Mucosa of stomach (tissue), 1 donor: ENCODE results near the gene CRACR2B.

ENCODE experiments used
- H3K27me3 ChIP-seq: one replicate; pipeline ENCODE4 v1.7.0; 2013; ENCODE audit warnings: mild to moderate bottlenecking, low read length; ENCODE audit not compliant: control insufficient read depth, insufficient read depth
- H3K36me3 ChIP-seq: one replicate; pipeline ENCODE4 v1.7.0; 2013; ENCODE audit warnings: low read length; ENCODE audit not compliant: control insufficient read depth, insufficient read depth
- H3K4me1 ChIP-seq: one replicate; pipeline ENCODE4 v1.7.0; 2013; ENCODE audit warnings: mild to moderate bottlenecking, low read length; ENCODE audit not compliant: control insufficient read depth, insufficient read depth
- H3K4me3 ChIP-seq: one replicate; pipeline ENCODE4 v1.7.0; 2013; ENCODE audit warnings: low read length
- H3K9ac ChIP-seq: one replicate; pipeline ENCODE4 v1.7.0; 2013; ENCODE audit warnings: mild to moderate bottlenecking, low read length, moderate library complexity
- H3K9me3 ChIP-seq: one replicate; pipeline ENCODE4 v1.7.0; 2013; ENCODE audit warnings: mild to moderate bottlenecking, low read length, moderate library complexity; ENCODE audit not compliant: control insufficient read depth
- donor health status: Pancreatic carcinoma.

The CRACR2B gene

GRCh38 chr11:798093-798713 is 29.5 kb upstream of the CRACR2B start, which contains the start of gene SLC25A22:
TSS of gene SLC25A22 (minus strand) at chr11:798281. CDS start at chr11:795006, 3,275 bp downstream.
- Histone ChIP-seq H3K36me3 (no peaks in the 10 kb centered on the region), H3K9me3 (no peaks in the 10 kb centered on the region), H3K4me3 (peak within 1 kb of the TSS; percentile 35), H3K9ac (peak within 1 kb of the TSS; percentile 65), H3K27me3 (no peaks in the 10 kb centered on the region), H3K4me1 (peaks cover 29% of the 10 kb centered on the region)

- no peaks in the 10 kb centered on the region for H3K9me3 ChIP-seq
- peaks cover 41% of the 10 kb centered on the region for H3K4me1 ChIP-seq
- no peak overlapping the region for H3K4me3 ChIP-seq
- H3K36me3 ChIP-seq, result no peaks in the 10 kb centered on the region
- H3K9ac ChIP-seq, result no peak overlapping the region
- no peaks in the 10 kb centered on the region for H3K27me3 ChIP-seq
Observed at GRCh38 chr11:799641-800316, 27.9 kb upstream of the CRACR2B start.

GRCh38 chr11:800473-800872 is 27.2 kb upstream of the CRACR2B start:
- Histone ChIP-seq H3K27me3 (no peaks in the 10 kb centered on the region), H3K4me1 (peaks cover 34% of the 10 kb centered on the region), H3K9me3 (no peaks in the 10 kb centered on the region), H3K36me3 (no peaks in the 10 kb centered on the region), H3K4me3 (no peak overlapping the region), H3K9ac (no peak overlapping the region)

GRCh38 chr11:801097-801780 is 26.5 kb upstream of the CRACR2B start:
- no peaks in the 10 kb centered on the region for H3K36me3 ChIP-seq
- H3K27me3 ChIP-seq, result no peaks in the 10 kb centered on the region
- H3K9ac ChIP-seq, result no peak overlapping the region
- no peaks in the 10 kb centered on the region for H3K9me3 ChIP-seq
- H3K4me3 ChIP-seq, result no peak overlapping the region
- peaks cover 30% of the 10 kb centered on the region for H3K4me1 ChIP-seq

GRCh38 chr11:802018-802617 is 25.6 kb upstream of the CRACR2B start:
- peaks cover 22% of the 10 kb centered on the region for H3K4me1 ChIP-seq

GRCh38 chr11:802693-803466 is 24.8 kb upstream of the CRACR2B start:
- Histone ChIP-seq H3K27me3 (no peaks in the 10 kb centered on the region), H3K4me1 (peaks cover 16% of the 10 kb centered on the region), H3K36me3 (no peaks in the 10 kb centered on the region), H3K9ac (no peak overlapping the region), H3K9me3 (no peaks in the 10 kb centered on the region), H3K4me3 (no peak overlapping the region)

More at GRCh38 chr11:802018-802617, 25.6 kb upstream of the CRACR2B start:
- Histone ChIP-seq H3K36me3 (no peaks in the 10 kb centered on the region), H3K9ac (no peak overlapping the region), H3K27me3 (no peaks in the 10 kb centered on the region), H3K4me3 (no peak overlapping the region), H3K9me3 (no peaks in the 10 kb centered on the region)

- H3K4me1 ChIP-seq, result peaks cover 16% of the 10 kb centered on the region
- H3K36me3 ChIP-seq, result no peaks in the 10 kb centered on the region
- H3K9me3 ChIP-seq, result no peaks in the 10 kb centered on the region
- H3K27me3 ChIP-seq, result no peaks in the 10 kb centered on the region
- no peak overlapping the region for H3K4me3 ChIP-seq
- H3K9ac ChIP-seq, result peak overlapping the region; percentile 39
Observed at GRCh38 chr11:803467-803742, 24.3 kb upstream of the CRACR2B start.

- Histone ChIP-seq H3K9me3 (no peaks in the 10 kb centered on the region), H3K9ac (peak overlapping the region; percentile 71), H3K4me1 (peaks cover 21% of the 10 kb centered on the region), H3K27me3 (no peaks in the 10 kb centered on the region), H3K36me3 (no peaks in the 10 kb centered on the region), H3K4me3 (peak overlapping the region; percentile 22)
Observed at GRCh38 chr11:803770-804598, 23.7 kb upstream of the CRACR2B start.

- Histone ChIP-seq H3K9me3 (no peaks in the 10 kb centered on the region), H3K27me3 (no peaks in the 10 kb centered on the region), H3K9ac (peak overlapping the region; percentile 71), H3K4me3 (peak overlapping the region; percentile 22), H3K36me3 (no peaks in the 10 kb centered on the region), H3K4me1 (peaks cover 21% of the 10 kb centered on the region)
Observed at GRCh38 chr11:804599-804964, 23.1 kb upstream of the CRACR2B start.

- Histone ChIP-seq H3K36me3 (peaks cover 15% of the 10 kb centered on the region), H3K27me3 (no peaks in the 10 kb centered on the region), H3K9me3 (no peaks in the 10 kb centered on the region), H3K4me3 (peak overlapping the region; percentile 81), H3K4me1 (peaks cover 32% of the 10 kb centered on the region), H3K9ac (peak overlapping the region; percentile 91)
Observed at GRCh38 chr11:808427-809286, 19.1 kb upstream of the CRACR2B start.
